A549 (cell line): ENCODE data around the gene ICAM5. TPM values are rescaled to one million over a fixed set of nuclear protein-coding genes. Genes with fewer than 3 reads are reported as not detected.

Experiments
- ATAC-seq, 2 experiments: fragments of 200-7000 bp in 1 of 2; fragments of >200 bp in 1 of 2; cut with Nextera tagmentation in 1 of 2; cut with Tn5 transposase in 1 of 2; 3 replicates each; pipeline versions ENCODE4 v1.8.0 to v1.9.1; 2018 to 2020; ENCODE audit warnings: mild to moderate bottlenecking in 1 of 2, moderate library complexity in 1 of 2
- CTCF ChIA-PET: fragments of 300-600 bp; sonication (Branson Sonifier 250); formaldehyde crosslinking; extraction: SDS; loops from one replicate; lab custom pipeline; 2021; ENCODE audit warnings: antibody characterized with exemption, inconsistent platforms; lab: Yijun Ruan, JAX
- POLR2A ChIA-PET: fragments of 350-600 bp; formaldehyde crosslinking; extraction: SDS; loops from one replicate; lab custom pipeline; 2021; ENCODE audit warnings: antibody characterized with exemption, inconsistent platforms; lab: Yijun Ruan, JAX
- DNase-seq, 2 experiments: peaks; one replicate each; pipeline versions ENCODE4 v3.0.0 to v3.0.0-alpha.2; 2011 to 2016; ENCODE audit warnings: low read depth in 1 of 2, low spot score in 1 of 2
- FAIRE-seq: peaks from 2 replicates; lab custom pipeline; 2011; peaks lifted over from hg19 to GRCh38; lab: Jason Lieb, UNC
- H3K27ac ChIP-seq, 2 experiments: fragments of >200 bp; sonication (Bioruptor Twin); formaldehyde crosslinking; 3 replicates each; pipeline ENCODE4 v1.5.1; 2016 to 2017
- H3K4me1 ChIP-seq: fragments of >200 bp; sonication (Bioruptor Twin); formaldehyde crosslinking; 3 replicates; pipeline ENCODE4 v1.6.1; 2016
- H3K4me2 ChIP-seq: fragments of >200 bp; sonication (Bioruptor Twin); formaldehyde crosslinking; 3 replicates; pipeline ENCODE4 v1.6.1; 2016
- H3K4me3 ChIP-seq: fragments of >200 bp; sonication (Bioruptor Twin); formaldehyde crosslinking; 3 replicates; pipeline ENCODE4 v1.5.1; 2016
- H3K9me3 ChIP-seq: fragments of >200 bp; sonication (Bioruptor Twin); formaldehyde crosslinking; 3 replicates; pipeline ENCODE4 v1.6.1; 2016
- CBX2 ChIP-seq: fragments of 200-600 bp; sonication (generic); IDR thresholded peaks from 2 replicates; pipeline ENCODE4 v1.6.1; 2016; ENCODE audit warnings: low read depth, mild to moderate bottlenecking, borderline replicate concordance
- HDAC2 ChIP-seq: fragments of 200-600 bp; sonication (generic); IDR thresholded peaks from 2 replicates; pipeline ENCODE4 v1.6.1; 2016
- HOXA7 ChIP-seq: fragments of 250-450 bp; sonication (Bioruptor Pico); IDR thresholded peaks from 2 replicates; pipeline ENCODE4 v1.5.0; 2020; ENCODE audit warnings: mild to moderate bottlenecking, moderate library complexity
- HOXB13 ChIP-seq: fragments of 250-450 bp; sonication (Bioruptor Pico); IDR thresholded peaks from 2 replicates; pipeline ENCODE4 v1.5.0; 2020; ENCODE audit warnings: low read depth, mild to moderate bottlenecking, moderate library complexity
- KDM1A ChIP-seq: fragments of 200-600 bp; sonication (generic); IDR thresholded peaks from 2 replicates; pipeline ENCODE4 v1.6.1; 2016; ENCODE audit warnings: low read depth, mild to moderate bottlenecking
- NPAS2 ChIP-seq: fragments of 250-450 bp; sonication (Bioruptor Pico); IDR thresholded peaks from 2 replicates; pipeline ENCODE4 v1.8.0; 2022; ENCODE audit warnings: mild to moderate bottlenecking, moderate library complexity, borderline replicate concordance
- PHF8 ChIP-seq: fragments of 200-600 bp; sonication (generic); IDR thresholded peaks from 2 replicates; pipeline ENCODE4 v1.6.1; 2016; ENCODE audit warnings: low read depth, mild to moderate bottlenecking, antibody characterized with exemption, moderate library complexity, borderline replicate concordance
- RCOR1 ChIP-seq: fragments of 150-350 bp; IDR thresholded peaks from 2 replicates; pipeline ENCODE4 v1.6.1; 2014; ENCODE audit warnings: antibody characterized with exemption, low read length, low read depth
- RNF2 ChIP-seq: fragments of 200-600 bp; sonication (generic); IDR thresholded peaks from 2 replicates; pipeline ENCODE4 v1.6.1; 2016; ENCODE audit warnings: low read depth, mild to moderate bottlenecking, antibody characterized with exemption, moderate library complexity, borderline replicate concordance
- SREBF2 ChIP-seq: fragments of 450-650 bp; IDR thresholded peaks from 2 replicates; pipeline ENCODE4 v1.6.1; 2014; ENCODE audit warnings: mild to moderate bottlenecking, moderate library complexity
- WGBS: methylation state at CpG from one replicate; pipeline ENCODE4 v1.1.6; 2017; ENCODE audit errors: missing lambda C conversion rate; 5-methylcytosine and 5-hydroxymethylcytosine counted together
- polyA plus RNA-seq, 4 experiments: library from polyadenylated mRNA; depleted of rRNA in 3 of 4; stranded (reverse); fragments of >200 nt; fragmentation: RNase III in 1 of 4; extraction: RNeasy Plus Mini Kit Qiagen cat#74134 plus additional on column Dnase treatment in 1 of 4; gene quantifications; 2 replicates in 3 of 4; 3 replicates in 1 of 4; pipeline ENCODE4 v1.2.3, GENCODE V29; 2011 to 2017
- TF ChIP-seq, protein P1 (sequence below): fragments of 250-450 bp; sonication (Bioruptor Pico); IDR thresholded peaks from 2 replicates; pipeline ENCODE4 v1.5.0; 2021; ENCODE audit warnings: mild to moderate bottlenecking, moderate library complexity, borderline replicate concordance
- TF ChIP-seq, protein P2 (sequence below): IDR thresholded peaks from 2 replicates; pipeline ENCODE4 v1.6.1; 2012
- TF ChIP-seq, protein P3 (sequence below): IDR thresholded peaks from 2 replicates; pipeline ENCODE4 v1.6.1; 2012; ENCODE audit warnings: low read depth, borderline replicate concordance
- TF ChIP-seq, protein P4 (sequence below): fragments of 200-600 bp; sonication (generic); IDR thresholded peaks from 2 replicates; pipeline ENCODE4 v1.6.1; 2016; ENCODE audit warnings: antibody characterized with exemption, mild to moderate bottlenecking, moderate library complexity

ICAM5 gene
- polyA plus RNA-seq, 2 of the 4 experiments (the other 2 are of a cell fraction) = 0.35 to 0.77 TPM

DNA sequence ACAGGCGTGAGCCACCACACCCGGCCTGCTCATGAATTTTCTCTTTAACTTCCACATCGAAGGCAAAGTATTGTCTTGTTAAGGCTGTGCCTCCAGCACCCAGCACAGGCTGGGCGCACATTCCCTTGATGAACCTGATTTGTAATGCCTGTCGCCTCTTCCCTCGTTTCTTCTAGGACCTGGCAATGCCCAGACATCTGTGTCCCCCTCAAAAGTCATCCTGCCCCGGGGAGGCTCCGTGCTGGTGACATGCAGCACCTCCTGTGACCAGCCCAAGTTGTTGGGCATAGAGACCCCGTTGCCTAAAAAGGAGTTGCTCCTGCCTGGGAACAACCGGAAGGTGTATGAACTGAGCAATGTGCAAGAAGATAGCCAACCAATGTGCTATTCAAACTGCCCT lies 15.2 kb upstream of the ICAM5 start:
- FAIRE-seq (no peak), DNase-seq (no peak), ATAC-seq (no peak)
- no peak for TF ChIP-seq CBX2
- TF ChIP-seq, protein P1, sequence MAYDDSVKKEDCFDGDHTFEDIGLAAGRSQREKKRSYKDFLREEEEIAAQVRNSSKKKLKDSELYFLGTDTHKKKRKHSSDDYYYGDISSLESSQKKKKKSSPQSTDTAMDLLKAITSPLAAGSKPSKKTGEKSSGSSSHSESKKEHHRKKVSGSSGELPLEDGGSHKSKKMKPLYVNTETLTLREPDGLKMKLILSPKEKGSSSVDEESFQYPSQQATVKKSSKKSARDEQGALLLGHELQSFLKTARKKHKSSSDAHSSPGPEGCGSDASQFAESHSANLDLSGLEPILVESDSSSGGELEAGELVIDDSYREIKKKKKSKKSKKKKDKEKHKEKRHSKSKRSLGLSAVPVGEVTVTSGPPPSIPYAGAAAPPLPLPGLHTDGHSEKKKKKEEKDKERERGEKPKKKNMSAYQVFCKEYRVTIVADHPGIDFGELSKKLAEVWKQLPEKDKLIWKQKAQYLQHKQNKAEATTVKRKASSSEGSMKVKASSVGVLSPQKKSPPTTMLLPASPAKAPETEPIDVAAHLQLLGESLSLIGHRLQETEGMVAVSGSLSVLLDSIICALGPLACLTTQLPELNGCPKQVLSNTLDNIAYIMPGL (CRISPR knock-in tag) = no peak
- TF ChIP-seq, protein P2, sequence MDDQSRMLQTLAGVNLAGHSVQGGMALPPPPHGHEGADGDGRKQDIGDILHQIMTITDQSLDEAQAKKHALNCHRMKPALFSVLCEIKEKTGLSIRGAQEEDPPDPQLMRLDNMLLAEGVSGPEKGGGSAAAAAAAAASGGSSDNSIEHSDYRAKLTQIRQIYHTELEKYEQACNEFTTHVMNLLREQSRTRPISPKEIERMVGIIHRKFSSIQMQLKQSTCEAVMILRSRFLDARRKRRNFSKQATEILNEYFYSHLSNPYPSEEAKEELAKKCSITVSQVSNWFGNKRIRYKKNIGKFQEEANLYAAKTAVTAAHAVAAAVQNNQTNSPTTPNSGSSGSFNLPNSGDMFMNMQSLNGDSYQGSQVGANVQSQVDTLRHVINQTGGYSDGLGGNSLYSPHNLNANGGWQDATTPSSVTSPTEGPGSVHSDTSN = no peak
- TF ChIP-seq RCOR1 = no peak
- no peak for TF ChIP-seq SREBF2
- no peak for TF ChIP-seq RNF2
- no peak for TF ChIP-seq PHF8
- no peak for TF ChIP-seq HOXA7 (CRISPR knock-in tag)
- no peak for TF ChIP-seq HOXB13 (CRISPR knock-in tag)
- no peak overlapping the region for H3K4me3 ChIP-seq
- ChIA-PET POLR2A (no interaction called here), CTCF (interaction anchor here (1.2 to 1.7 kb wide), 3 partner anchors 16 to 142 kb away, joined by 3 to 7 read pairs (median 3); no protein-coding TSS in a partner anchor)
- H3K9me3 ChIP-seq = no peaks in the 10 kb centered on the region
- peaks cover 12% of the 10 kb centered on the region for H3K4me1 ChIP-seq
- no peak overlapping the region for H3K4me2 ChIP-seq
- 75% methylated on average over 8 of the region's 10 CpGs for WGBS
- no peak overlapping the region for H3K27ac ChIP-seq

DNA sequence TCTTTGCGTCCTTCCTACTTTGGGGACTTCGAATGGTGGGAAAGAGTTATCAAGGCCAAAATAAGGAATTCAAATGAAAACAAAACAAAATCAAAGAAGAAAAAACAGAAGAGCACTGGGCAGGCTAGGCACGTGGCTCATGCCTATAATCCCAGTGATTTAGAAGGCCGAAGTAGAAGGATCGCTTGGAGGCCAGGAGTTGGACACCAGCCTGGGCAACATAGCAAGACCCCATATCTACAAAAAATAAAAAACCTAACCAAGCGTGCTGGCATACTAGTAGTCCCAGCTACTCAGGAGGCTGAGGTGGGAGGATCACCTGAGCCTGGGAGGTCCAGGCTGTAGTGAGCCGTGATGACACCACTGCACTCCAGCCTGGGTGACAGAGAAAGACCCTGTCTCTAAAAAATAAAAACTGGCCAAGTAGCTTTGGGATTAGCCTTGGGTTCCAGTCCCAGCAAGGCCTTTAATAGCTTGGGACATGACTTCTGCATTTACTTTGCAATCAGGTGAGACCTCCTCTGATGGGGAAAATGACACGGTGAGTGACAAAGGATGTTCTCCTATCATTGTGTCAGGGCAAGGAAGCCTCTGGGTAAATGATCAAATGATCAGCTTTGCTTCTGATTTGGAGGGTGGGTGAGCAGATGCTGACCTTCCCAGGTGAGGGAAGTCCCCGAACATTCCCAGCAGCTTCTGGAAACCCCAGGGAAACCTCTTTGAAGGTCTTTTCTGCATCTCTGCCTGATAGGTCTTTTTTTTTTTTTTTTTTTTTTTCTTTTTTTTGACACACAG lies 11.8 kb upstream of the ICAM5 start:
- no peak overlapping the region for H3K27ac ChIP-seq
- peaks cover under 1% of the 10 kb centered on the region; the same call in 1 of the 3 replicates for H3K4me1 ChIP-seq
- H3K9me3 ChIP-seq = no peaks in the 10 kb centered on the region
- FAIRE-seq = no peak
- no peak for ATAC-seq
- H3K4me2 ChIP-seq = no peak overlapping the region
- H3K4me3 ChIP-seq = no peak overlapping the region
- TF ChIP-seq, protein P3, sequence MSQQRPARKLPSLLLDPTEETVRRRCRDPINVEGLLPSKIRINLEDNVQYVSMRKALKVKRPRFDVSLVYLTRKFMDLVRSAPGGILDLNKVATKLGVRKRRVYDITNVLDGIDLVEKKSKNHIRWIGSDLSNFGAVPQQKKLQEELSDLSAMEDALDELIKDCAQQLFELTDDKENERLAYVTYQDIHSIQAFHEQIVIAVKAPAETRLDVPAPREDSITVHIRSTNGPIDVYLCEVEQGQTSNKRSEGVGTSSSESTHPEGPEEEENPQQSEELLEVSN = no peak
- no peak for TF ChIP-seq KDM1A
- WGBS = 81% methylated on average over 9 of the region's 9 CpGs
- CTCF ChIA-PET = interaction anchor here (0.8 to 5.0 kb wide), 7 partner anchors 9 to 113 kb away, joined by 3 to 16 read pairs (median 5); partner anchors contain the start of gene ZGLP1
- POLR2A ChIA-PET = interaction anchor here (1.1 kb wide), 1 partner anchor 9 kb away, joined by 3 read pairs; no protein-coding TSS in a partner anchor
- no peak for DNase-seq

DNA sequence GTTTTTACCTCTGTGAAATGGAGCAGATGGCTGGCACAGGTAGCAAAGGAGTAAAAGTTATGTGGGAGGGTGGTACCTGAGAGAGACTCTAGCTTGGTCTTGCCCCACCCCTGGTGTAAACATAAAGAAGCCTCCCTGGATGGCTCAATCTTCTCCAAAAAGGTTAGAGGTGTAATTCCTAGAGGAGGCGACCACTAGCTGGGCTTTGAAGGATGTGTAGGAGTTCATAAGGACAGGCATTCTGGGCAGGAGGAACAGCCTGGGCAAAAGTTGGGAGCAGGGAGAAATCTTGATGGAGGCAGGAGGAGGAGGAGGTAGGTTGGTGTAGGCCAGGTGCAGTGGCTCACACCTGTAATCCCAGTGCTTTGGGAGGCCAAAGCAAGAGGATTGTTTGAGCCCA lies 10.8 kb upstream of the ICAM5 start:
- ChIA-PET POLR2A (interaction anchor here (0.6 kb wide), 1 partner anchor 52 kb away, joined by 5 read pairs; no protein-coding TSS in a partner anchor), CTCF (interaction anchor here (1.3 to 5.0 kb wide), 4 partner anchors 12 to 112 kb away, joined by 5 to 16 read pairs (median 6); no protein-coding TSS in a partner anchor)
- DNase-seq (no peak), FAIRE-seq (no peak), ATAC-seq (no peak)
- TF ChIP-seq HDAC2 (no peak), HOXB13 (CRISPR knock-in tag) (no peak), SREBF2 (no peak), NPAS2 (no peak)
- TF ChIP-seq, protein P4, sequence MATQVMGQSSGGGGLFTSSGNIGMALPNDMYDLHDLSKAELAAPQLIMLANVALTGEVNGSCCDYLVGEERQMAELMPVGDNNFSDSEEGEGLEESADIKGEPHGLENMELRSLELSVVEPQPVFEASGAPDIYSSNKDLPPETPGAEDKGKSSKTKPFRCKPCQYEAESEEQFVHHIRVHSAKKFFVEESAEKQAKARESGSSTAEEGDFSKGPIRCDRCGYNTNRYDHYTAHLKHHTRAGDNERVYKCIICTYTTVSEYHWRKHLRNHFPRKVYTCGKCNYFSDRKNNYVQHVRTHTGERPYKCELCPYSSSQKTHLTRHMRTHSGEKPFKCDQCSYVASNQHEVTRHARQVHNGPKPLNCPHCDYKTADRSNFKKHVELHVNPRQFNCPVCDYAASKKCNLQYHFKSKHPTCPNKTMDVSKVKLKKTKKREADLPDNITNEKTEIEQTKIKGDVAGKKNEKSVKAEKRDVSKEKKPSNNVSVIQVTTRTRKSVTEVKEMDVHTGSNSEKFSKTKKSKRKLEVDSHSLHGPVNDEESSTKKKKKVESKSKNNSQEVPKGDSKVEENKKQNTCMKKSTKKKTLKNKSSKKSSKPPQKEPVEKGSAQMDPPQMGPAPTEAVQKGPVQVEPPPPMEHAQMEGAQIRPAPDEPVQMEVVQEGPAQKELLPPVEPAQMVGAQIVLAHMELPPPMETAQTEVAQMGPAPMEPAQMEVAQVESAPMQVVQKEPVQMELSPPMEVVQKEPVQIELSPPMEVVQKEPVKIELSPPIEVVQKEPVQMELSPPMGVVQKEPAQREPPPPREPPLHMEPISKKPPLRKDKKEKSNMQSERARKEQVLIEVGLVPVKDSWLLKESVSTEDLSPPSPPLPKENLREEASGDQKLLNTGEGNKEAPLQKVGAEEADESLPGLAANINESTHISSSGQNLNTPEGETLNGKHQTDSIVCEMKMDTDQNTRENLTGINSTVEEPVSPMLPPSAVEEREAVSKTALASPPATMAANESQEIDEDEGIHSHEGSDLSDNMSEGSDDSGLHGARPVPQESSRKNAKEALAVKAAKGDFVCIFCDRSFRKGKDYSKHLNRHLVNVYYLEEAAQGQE = no peak
- 88% methylated on average over 1 of the region's 1 CpG for WGBS
- Histone ChIP-seq H3K4me1 (peaks cover 8% of the 10 kb centered on the region; the same call in 1 of the 3 replicates), H3K27ac (no peak overlapping the region), H3K4me2 (no peak overlapping the region), H3K9me3 (no peaks in the 10 kb centered on the region), H3K4me3 (no peak overlapping the region)
